Liver (tissue), 9 donors: ENCODE measurements around the gene CREB5. TPM values are rescaled to one million over a fixed set of nuclear protein-coding genes. Genes with fewer than 3 reads are reported as not detected.

Experiments
- DNase-seq: peaks from one replicate; pipeline ENCODE4 v3.0.0-alpha.2; 2017; ENCODE audit warnings: low spot score
- H3K27ac ChIP-seq, 2 donors: one replicate each; pipeline ENCODE4 v1.7.0; 2013; ENCODE audit warnings: inconsistent platforms in 2 of 2, low read length in 2 of 2, control low read depth in 1 of 2, low read depth in 1 of 2, mild to moderate bottlenecking in 1 of 2
- H3K27me3 ChIP-seq, 4 donors: one replicate each; pipeline versions ENCODE4 v1.6.1 to v1.7.0; 2013; ENCODE audit warnings: low read length in 3 of 4, inconsistent platforms in 1 of 4, mild to moderate bottlenecking in 1 of 4, moderate library complexity in 1 of 4; ENCODE audit not compliant: control insufficient read depth in 4 of 4, insufficient read depth in 4 of 4
- H3K36me3 ChIP-seq, 4 donors: one replicate each; pipeline versions ENCODE4 v1.6.1 to v1.7.0; 2013; ENCODE audit warnings: low read length in 3 of 4, mild to moderate bottlenecking in 3 of 4, low read depth in 1 of 4, moderate library complexity in 1 of 4; ENCODE audit not compliant: control insufficient read depth in 4 of 4, insufficient read depth in 3 of 4
- H3K4me1 ChIP-seq, 4 donors: one replicate each; pipeline versions ENCODE4 v1.6.1 to v1.7.0; 2013; ENCODE audit warnings: low read length in 3 of 4, mild to moderate bottlenecking in 3 of 4, moderate library complexity in 1 of 4; ENCODE audit not compliant: control insufficient read depth in 4 of 4, insufficient read depth in 4 of 4
- H3K4me3 ChIP-seq, 3 donors: one replicate each; pipeline versions ENCODE4 v1.6.1 to v1.7.0; 2013; ENCODE audit warnings: low read length in 3 of 3, control low read depth in 1 of 3, low read depth in 1 of 3, mild to moderate bottlenecking in 1 of 3
- H3K9ac ChIP-seq, 2 donors: one replicate each; pipeline ENCODE4 v1.7.0; 2013; ENCODE audit warnings: low read length in 2 of 2, mild to moderate bottlenecking in 2 of 2, moderate library complexity in 2 of 2, control low read depth in 1 of 2, low read depth in 1 of 2
- H3K9me3 ChIP-seq, 4 donors: one replicate each; pipeline versions ENCODE4 v1.6.1 to v1.7.0; 2013; ENCODE audit warnings: low read length in 3 of 4; ENCODE audit not compliant: control insufficient read depth in 4 of 4
- EGR1 ChIP-seq, 2 donors: IDR thresholded peaks; 2 replicates each; pipeline ENCODE4 v1.6.1; 2016 to 2018; ENCODE audit warnings: antibody characterized with exemption in 2 of 2, low read depth in 2 of 2
- FOXA1 ChIP-seq: IDR thresholded peaks from 2 replicates; pipeline ENCODE4 v1.6.1; 2016; ENCODE audit warnings: antibody characterized with exemption
- FOXA2 ChIP-seq: IDR thresholded peaks from 2 replicates; pipeline ENCODE4 v1.6.1; 2016; ENCODE audit warnings: antibody characterized with exemption
- GABPA ChIP-seq, 2 donors: IDR thresholded peaks in 1 of 2; conservative IDR thresholded peaks in 1 of 2; 2 replicates each; pipeline ENCODE4 v1.6.1; 2016; ENCODE audit warnings: antibody characterized with exemption in 2 of 2, mild to moderate bottlenecking in 1 of 2, moderate library complexity in 1 of 2
- HNF4A ChIP-seq, 2 donors: conservative IDR thresholded peaks; 2 replicates each; pipeline ENCODE4 v1.6.1; 2016; ENCODE audit warnings: antibody characterized with exemption in 2 of 2, mild to moderate bottlenecking in 2 of 2
- HNF4G ChIP-seq: IDR thresholded peaks from 2 replicates; pipeline ENCODE4 v1.6.1; 2016; ENCODE audit warnings: antibody characterized with exemption
- JUND ChIP-seq, 2 donors: IDR thresholded peaks; 2 replicates each; pipeline ENCODE4 v1.6.1; 2016; ENCODE audit warnings: antibody characterized with exemption in 2 of 2
- NR2F2 ChIP-seq: IDR thresholded peaks from 2 replicates; pipeline ENCODE4 v1.6.1; 2016; ENCODE audit warnings: antibody characterized with exemption
- RAD21 ChIP-seq, 2 donors: IDR thresholded peaks; 2 replicates each; pipeline ENCODE4 v1.6.1; 2016; ENCODE audit warnings: antibody characterized with exemption in 2 of 2, mild to moderate bottlenecking in 2 of 2
- RXRA ChIP-seq, 2 donors: IDR thresholded peaks; 2 replicates each; pipeline ENCODE4 v1.6.1; 2017 to 2018; ENCODE audit warnings: antibody characterized with exemption in 2 of 2, mild to moderate bottlenecking in 1 of 2
- SP1 ChIP-seq: IDR thresholded peaks from 2 replicates; pipeline ENCODE4 v1.6.1; 2018; ENCODE audit warnings: antibody characterized with exemption, mild to moderate bottlenecking
- TAF1 ChIP-seq: conservative IDR thresholded peaks from 2 replicates; pipeline ENCODE4 v1.6.1; 2016; ENCODE audit warnings: antibody characterized with exemption, mild to moderate bottlenecking
- YY1 ChIP-seq: IDR thresholded peaks from 2 replicates; pipeline ENCODE4 v1.6.1; 2016; ENCODE audit warnings: antibody characterized with exemption, mild to moderate bottlenecking
- WGBS: extraction: QIAGEN DNeasy Blood & Tissue Kit; methylation state at CpG from one replicate; pipeline ENCODE4 v1.1.7; 2013; 5-methylcytosine and 5-hydroxymethylcytosine counted together
- polyA plus RNA-seq, 2 donors: library from polyadenylated mRNA; stranded (reverse) in 1 of 2; unstranded in 1 of 2; fragments of 200-250 nt in 1 of 2; fragments of >200 nt in 1 of 2; fragmentation: Nextera tagmentation in 1 of 2; extraction: Ambion mirVana in 1 of 2; gene quantifications; one replicate each; pipeline versions ENCODE4 v1.2.1 to v1.2.3, GENCODE V29; 2013 to 2015
- total RNA-seq, 2 donors: library from RNA; depleted of rRNA; stranded (reverse); fragments of >200 nt; gene quantifications; one replicate each; pipeline ENCODE4 v1.2.3, GENCODE V29; 2014
- TF ChIP-seq, protein P1 (sequence below): IDR thresholded peaks from 2 replicates; pipeline ENCODE4 v1.6.1; 2016; ENCODE audit warnings: antibody characterized with exemption
- TF ChIP-seq, protein P2 (sequence below): fragments of 150-350 bp; IDR thresholded peaks from 2 replicates; pipeline ENCODE4 v1.5.1; 2017; ENCODE audit warnings: improper control_type of control experiment, low read depth, low read length; ENCODE audit not compliant: missing input control
- TF ChIP-seq, protein P3 (sequence below): IDR thresholded peaks from 2 replicates; pipeline ENCODE4 v1.6.1; 2016; ENCODE audit warnings: antibody characterized with exemption, mild to moderate bottlenecking
- TF ChIP-seq, protein P4 (sequence below): IDR thresholded peaks from 2 replicates; pipeline ENCODE4 v1.6.1; 2016; ENCODE audit warnings: antibody characterized with exemption
- TF ChIP-seq, protein P5 (sequence below): IDR thresholded peaks from 2 replicates; pipeline ENCODE4 v1.6.1; 2016; ENCODE audit warnings: antibody characterized with exemption
- donor health status: healthy.
- donor health status: healthy.
- donor health status: healthy.
- donor health status: healthy.
- donor health status: healthy.

CREB5 gene
- total and polyA plus RNA-seq, 4 donors: 0.25 to 0.92 (median 0.67) TPM

DNA sequence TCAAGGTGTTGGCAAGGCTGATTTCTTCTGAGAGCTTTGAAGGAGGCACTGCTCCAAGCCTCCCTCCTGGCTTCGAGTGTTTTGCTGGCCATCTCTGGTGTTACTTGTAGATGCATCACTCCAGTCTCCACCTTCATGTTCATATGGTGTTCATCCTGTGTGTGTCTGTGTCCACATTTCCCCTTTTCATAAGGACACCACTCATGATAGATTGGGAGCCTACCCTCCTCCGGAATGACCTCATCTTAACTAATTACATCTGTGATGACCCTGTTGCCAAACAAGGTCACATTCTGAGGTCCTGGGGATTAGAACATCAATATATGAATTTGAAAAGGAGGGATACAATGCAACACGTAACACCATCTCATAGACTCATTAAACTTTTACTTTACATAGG is 119.0 kb downstream of the CREB5 start:
- TF ChIP-seq HNF4G: no peak
- TF ChIP-seq FOXA1: no peak
- no peak for TF ChIP-seq RAD21 (IDR thresholded peaks at IDR 0.05)
- TF ChIP-seq, protein P1, sequence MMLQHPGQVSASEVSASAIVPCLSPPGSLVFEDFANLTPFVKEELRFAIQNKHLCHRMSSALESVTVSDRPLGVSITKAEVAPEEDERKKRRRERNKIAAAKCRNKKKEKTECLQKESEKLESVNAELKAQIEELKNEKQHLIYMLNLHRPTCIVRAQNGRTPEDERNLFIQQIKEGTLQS: no peak
- no peak for TF ChIP-seq RXRA (IDR thresholded peaks at IDR 0.05)
- no peak for TF ChIP-seq JUND (IDR thresholded peaks at IDR 0.05)
- no peak for TF ChIP-seq YY1
- TF ChIP-seq, protein P2, sequence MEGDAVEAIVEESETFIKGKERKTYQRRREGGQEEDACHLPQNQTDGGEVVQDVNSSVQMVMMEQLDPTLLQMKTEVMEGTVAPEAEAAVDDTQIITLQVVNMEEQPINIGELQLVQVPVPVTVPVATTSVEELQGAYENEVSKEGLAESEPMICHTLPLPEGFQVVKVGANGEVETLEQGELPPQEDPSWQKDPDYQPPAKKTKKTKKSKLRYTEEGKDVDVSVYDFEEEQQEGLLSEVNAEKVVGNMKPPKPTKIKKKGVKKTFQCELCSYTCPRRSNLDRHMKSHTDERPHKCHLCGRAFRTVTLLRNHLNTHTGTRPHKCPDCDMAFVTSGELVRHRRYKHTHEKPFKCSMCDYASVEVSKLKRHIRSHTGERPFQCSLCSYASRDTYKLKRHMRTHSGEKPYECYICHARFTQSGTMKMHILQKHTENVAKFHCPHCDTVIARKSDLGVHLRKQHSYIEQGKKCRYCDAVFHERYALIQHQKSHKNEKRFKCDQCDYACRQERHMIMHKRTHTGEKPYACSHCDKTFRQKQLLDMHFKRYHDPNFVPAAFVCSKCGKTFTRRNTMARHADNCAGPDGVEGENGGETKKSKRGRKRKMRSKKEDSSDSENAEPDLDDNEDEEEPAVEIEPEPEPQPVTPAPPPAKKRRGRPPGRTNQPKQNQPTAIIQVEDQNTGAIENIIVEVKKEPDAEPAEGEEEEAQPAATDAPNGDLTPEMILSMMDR: no peak
- TF ChIP-seq, protein P3, sequence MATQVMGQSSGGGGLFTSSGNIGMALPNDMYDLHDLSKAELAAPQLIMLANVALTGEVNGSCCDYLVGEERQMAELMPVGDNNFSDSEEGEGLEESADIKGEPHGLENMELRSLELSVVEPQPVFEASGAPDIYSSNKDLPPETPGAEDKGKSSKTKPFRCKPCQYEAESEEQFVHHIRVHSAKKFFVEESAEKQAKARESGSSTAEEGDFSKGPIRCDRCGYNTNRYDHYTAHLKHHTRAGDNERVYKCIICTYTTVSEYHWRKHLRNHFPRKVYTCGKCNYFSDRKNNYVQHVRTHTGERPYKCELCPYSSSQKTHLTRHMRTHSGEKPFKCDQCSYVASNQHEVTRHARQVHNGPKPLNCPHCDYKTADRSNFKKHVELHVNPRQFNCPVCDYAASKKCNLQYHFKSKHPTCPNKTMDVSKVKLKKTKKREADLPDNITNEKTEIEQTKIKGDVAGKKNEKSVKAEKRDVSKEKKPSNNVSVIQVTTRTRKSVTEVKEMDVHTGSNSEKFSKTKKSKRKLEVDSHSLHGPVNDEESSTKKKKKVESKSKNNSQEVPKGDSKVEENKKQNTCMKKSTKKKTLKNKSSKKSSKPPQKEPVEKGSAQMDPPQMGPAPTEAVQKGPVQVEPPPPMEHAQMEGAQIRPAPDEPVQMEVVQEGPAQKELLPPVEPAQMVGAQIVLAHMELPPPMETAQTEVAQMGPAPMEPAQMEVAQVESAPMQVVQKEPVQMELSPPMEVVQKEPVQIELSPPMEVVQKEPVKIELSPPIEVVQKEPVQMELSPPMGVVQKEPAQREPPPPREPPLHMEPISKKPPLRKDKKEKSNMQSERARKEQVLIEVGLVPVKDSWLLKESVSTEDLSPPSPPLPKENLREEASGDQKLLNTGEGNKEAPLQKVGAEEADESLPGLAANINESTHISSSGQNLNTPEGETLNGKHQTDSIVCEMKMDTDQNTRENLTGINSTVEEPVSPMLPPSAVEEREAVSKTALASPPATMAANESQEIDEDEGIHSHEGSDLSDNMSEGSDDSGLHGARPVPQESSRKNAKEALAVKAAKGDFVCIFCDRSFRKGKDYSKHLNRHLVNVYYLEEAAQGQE: no peak
- no peak for TF ChIP-seq NR2F2
- no peak for TF ChIP-seq EGR1 (IDR thresholded peaks at IDR 0.05; ENCODE audit: low read depth in 2 of 2)
- TF ChIP-seq TAF1: no peak
- no peak for TF ChIP-seq HNF4A (conservative IDR thresholded peaks at IDR 0.05)
- TF ChIP-seq, protein P4, sequence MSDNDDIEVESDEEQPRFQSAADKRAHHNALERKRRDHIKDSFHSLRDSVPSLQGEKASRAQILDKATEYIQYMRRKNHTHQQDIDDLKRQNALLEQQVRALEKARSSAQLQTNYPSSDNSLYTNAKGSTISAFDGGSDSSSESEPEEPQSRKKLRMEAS: no peak
- no peak for TF ChIP-seq SP1
- TF ChIP-seq GABPA (IDR thresholded peaks at IDR 0.05 in 1 of 2, conservative IDR thresholded peaks at IDR 0.05 in 1 of 2): no peak
- TF ChIP-seq, protein P5, sequence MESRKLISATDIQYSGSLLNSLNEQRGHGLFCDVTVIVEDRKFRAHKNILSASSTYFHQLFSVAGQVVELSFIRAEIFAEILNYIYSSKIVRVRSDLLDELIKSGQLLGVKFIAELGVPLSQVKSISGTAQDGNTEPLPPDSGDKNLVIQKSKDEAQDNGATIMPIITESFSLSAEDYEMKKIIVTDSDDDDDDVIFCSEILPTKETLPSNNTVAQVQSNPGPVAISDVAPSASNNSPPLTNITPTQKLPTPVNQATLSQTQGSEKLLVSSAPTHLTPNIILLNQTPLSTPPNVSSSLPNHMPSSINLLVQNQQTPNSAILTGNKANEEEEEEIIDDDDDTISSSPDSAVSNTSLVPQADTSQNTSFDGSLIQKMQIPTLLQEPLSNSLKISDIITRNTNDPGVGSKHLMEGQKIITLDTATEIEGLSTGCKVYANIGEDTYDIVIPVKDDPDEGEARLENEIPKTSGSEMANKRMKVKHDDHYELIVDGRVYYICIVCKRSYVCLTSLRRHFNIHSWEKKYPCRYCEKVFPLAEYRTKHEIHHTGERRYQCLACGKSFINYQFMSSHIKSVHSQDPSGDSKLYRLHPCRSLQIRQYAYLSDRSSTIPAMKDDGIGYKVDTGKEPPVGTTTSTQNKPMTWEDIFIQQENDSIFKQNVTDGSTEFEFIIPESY: no peak
- TF ChIP-seq FOXA2: no peak
- WGBS: 87% methylated on average over 3 of the region's 3 CpGs
- Histone ChIP-seq H3K9me3 (no peaks in the 10 kb centered on the region), H3K27ac (no peak overlapping the region), H3K36me3 (no peaks in the 10 kb centered on the region), H3K27me3 (peaks cover 0 to 5% (median 2%) of the 10 kb centered on the region in 4 donors), H3K4me3 (no peak overlapping the region), H3K9ac (no peak overlapping the region), H3K4me1 (no peaks in the 10 kb centered on the region)
- no peak for DNase-seq
